WTC11 (cell line): Measurements from ENCODE around the gene TRIM38.
"Not testable (repeated sequence)": the region's sequence is repeated elsewhere in the genome, so short reads cannot be mapped to it uniquely, and the experiment has no call there.

Source experiments
- CREM ChIP-seq: sonication (generic); formaldehyde crosslinking; IDR thresholded peaks from 2 replicates; pipeline ENCODE4 v1.8.1; 2022; ENCODE audit warnings: mild to moderate bottlenecking, missing genetic modification reagents, moderate library complexity
- ZNF219 ChIP-seq: sonication (generic); formaldehyde crosslinking; IDR thresholded peaks from 2 replicates; pipeline ENCODE4 v1.8.0; 2023; ENCODE audit warnings: missing genetic modification reagents, mild to moderate bottlenecking, borderline replicate concordance
- ZNF416 ChIP-seq: fragments of 250-450 bp; sonication (Bioruptor Pico); IDR thresholded peaks from 2 replicates; pipeline ENCODE4 v1.9.0; 2021; ENCODE audit warnings: mild to moderate bottlenecking, inconsistent platforms
- TF ChIP-seq, protein P1 (sequence below): fragments of 200-600 bp; IDR thresholded peaks from 2 replicates; pipeline ENCODE4 v1.8.0; 2022; ENCODE audit warnings: antibody characterized with exemption
- TF ChIP-seq, protein P2 (sequence below): sonication (generic); formaldehyde crosslinking; IDR thresholded peaks from 2 replicates; pipeline ENCODE4 v1.8.1; 2022; ENCODE audit warnings: low read depth, missing genetic modification reagents, borderline replicate concordance
- TF ChIP-seq, protein P3 (sequence below): fragments of 250-450 bp; sonication (Bioruptor Pico); IDR thresholded peaks from 2 replicates; pipeline ENCODE4 v1.9.0; 2021; ENCODE audit warnings: moderate library complexity, mild to moderate bottlenecking, inconsistent platforms, borderline replicate concordance
- TF ChIP-seq, protein P4 (sequence below): sonication (generic); formaldehyde crosslinking; IDR thresholded peaks from 2 replicates; pipeline ENCODE4 v1.8.1; 2023; ENCODE audit warnings: mild to moderate bottlenecking, moderate library complexity, missing genetic modification reagents

DNA sequence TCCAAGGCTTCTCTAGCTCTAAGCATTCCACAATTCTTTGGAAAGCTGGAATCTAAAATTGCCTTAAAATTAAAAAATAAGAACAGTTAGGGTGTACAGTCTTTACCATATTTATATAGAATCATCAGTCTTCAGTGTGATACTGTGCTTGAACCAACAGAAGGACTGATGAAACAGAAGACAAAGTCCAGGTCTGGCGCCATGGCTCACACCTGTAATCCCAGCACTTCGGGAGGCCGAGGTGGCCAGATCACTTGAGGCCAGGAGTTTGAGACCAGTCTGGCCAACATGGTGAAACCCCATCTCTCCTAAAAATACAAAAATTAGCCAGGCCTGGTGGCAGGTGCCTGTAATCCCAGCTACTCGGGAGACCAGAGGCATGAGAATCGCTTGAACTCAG, 51.8 kb downstream of the TRIM38 start:
- TF ChIP-seq, protein P1, sequence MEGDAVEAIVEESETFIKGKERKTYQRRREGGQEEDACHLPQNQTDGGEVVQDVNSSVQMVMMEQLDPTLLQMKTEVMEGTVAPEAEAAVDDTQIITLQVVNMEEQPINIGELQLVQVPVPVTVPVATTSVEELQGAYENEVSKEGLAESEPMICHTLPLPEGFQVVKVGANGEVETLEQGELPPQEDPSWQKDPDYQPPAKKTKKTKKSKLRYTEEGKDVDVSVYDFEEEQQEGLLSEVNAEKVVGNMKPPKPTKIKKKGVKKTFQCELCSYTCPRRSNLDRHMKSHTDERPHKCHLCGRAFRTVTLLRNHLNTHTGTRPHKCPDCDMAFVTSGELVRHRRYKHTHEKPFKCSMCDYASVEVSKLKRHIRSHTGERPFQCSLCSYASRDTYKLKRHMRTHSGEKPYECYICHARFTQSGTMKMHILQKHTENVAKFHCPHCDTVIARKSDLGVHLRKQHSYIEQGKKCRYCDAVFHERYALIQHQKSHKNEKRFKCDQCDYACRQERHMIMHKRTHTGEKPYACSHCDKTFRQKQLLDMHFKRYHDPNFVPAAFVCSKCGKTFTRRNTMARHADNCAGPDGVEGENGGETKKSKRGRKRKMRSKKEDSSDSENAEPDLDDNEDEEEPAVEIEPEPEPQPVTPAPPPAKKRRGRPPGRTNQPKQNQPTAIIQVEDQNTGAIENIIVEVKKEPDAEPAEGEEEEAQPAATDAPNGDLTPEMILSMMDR, result not testable (repeated sequence)
- TF ChIP-seq, protein P2, sequence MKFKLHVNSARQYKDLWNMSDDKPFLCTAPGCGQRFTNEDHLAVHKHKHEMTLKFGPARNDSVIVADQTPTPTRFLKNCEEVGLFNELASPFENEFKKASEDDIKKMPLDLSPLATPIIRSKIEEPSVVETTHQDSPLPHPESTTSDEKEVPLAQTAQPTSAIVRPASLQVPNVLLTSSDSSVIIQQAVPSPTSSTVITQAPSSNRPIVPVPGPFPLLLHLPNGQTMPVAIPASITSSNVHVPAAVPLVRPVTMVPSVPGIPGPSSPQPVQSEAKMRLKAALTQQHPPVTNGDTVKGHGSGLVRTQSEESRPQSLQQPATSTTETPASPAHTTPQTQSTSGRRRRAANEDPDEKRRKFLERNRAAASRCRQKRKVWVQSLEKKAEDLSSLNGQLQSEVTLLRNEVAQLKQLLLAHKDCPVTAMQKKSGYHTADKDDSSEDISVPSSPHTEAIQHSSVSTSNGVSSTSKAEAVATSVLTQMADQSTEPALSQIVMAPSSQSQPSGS (CRISPR knock-in tag), result not testable (repeated sequence)
- not testable (repeated sequence) for TF ChIP-seq CREM; ZNF219 (CRISPR knock-in tag); ZNF416
- TF ChIP-seq, protein P3, sequence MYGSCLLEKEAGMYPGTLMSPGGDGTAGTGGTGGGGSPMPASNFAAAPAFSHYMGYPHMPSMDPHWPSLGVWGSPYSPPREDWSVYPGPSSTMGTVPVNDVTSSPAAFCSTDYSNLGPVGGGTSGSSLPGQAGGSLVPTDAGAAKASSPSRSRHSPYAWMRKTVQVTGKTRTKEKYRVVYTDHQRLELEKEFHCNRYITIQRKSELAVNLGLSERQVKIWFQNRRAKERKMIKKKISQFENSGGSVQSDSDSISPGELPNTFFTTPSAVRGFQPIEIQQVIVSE (CRISPR knock-in tag), result not testable (repeated sequence)
- TF ChIP-seq, protein P4, sequence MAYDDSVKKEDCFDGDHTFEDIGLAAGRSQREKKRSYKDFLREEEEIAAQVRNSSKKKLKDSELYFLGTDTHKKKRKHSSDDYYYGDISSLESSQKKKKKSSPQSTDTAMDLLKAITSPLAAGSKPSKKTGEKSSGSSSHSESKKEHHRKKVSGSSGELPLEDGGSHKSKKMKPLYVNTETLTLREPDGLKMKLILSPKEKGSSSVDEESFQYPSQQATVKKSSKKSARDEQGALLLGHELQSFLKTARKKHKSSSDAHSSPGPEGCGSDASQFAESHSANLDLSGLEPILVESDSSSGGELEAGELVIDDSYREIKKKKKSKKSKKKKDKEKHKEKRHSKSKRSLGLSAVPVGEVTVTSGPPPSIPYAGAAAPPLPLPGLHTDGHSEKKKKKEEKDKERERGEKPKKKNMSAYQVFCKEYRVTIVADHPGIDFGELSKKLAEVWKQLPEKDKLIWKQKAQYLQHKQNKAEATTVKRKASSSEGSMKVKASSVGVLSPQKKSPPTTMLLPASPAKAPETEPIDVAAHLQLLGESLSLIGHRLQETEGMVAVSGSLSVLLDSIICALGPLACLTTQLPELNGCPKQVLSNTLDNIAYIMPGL (CRISPR knock-in tag), result not testable (repeated sequence)
